Astrocyte (in vitro differentiated cells and primary cell): Measurements from ENCODE around the gene KRT37. TPM values are rescaled to one million over a fixed set of nuclear protein-coding genes. Genes with fewer than 3 reads are reported as not detected.

Experiments
- DNase-seq: peaks from one replicate; pipeline ENCODE4 v3.0.0-alpha.2; 2010; ENCODE audit warnings: low read depth
- FAIRE-seq: peaks from 2 replicates; lab custom pipeline; 2011; peaks lifted over from hg19 to GRCh38; lab: Jason Lieb, UNC
- H2AFZ ChIP-seq: 2 replicates; pipeline ENCODE4 v1.6.0; 2012; ENCODE audit warnings: low read depth, low read length, inconsistent platforms
- H3K27ac ChIP-seq: 2 replicates; pipeline ENCODE4 v1.5.1; 2011; ENCODE audit warnings: low read depth, low read length, inconsistent platforms
- H3K27me3 ChIP-seq: 2 replicates; pipeline ENCODE4 v1.6.0; 2011; ENCODE audit warnings: low read length, inconsistent platforms; ENCODE audit not compliant: insufficient read depth
- H3K36me3 ChIP-seq: 2 replicates; pipeline ENCODE4 v1.5.1; 2011; ENCODE audit warnings: low read length, inconsistent platforms; ENCODE audit not compliant: insufficient read depth
- H3K4me1 ChIP-seq: 2 replicates; pipeline ENCODE4 v1.5.1; 2011; ENCODE audit warnings: low read length, inconsistent platforms; ENCODE audit not compliant: insufficient read depth
- H3K4me2 ChIP-seq: 2 replicates; pipeline ENCODE4 v1.6.0; 2012; ENCODE audit warnings: low read length, inconsistent platforms
- H3K4me3 ChIP-seq: 2 replicates; pipeline ENCODE4 v1.5.1; 2011; ENCODE audit warnings: low read depth, mild to moderate bottlenecking, low read length, inconsistent platforms; ENCODE audit not compliant: insufficient read depth
- H3K79me2 ChIP-seq: 2 replicates; pipeline ENCODE4 v1.6.0; 2012; ENCODE audit warnings: mild to moderate bottlenecking, low read length, inconsistent platforms; ENCODE audit not compliant: insufficient read depth
- H3K9ac ChIP-seq: 2 replicates; pipeline ENCODE4 v1.6.0; 2012; ENCODE audit warnings: mild to moderate bottlenecking, low read length, inconsistent platforms
- H3K9me3 ChIP-seq: 2 replicates; pipeline ENCODE4 v1.5.1; 2012; ENCODE audit warnings: low read depth, mild to moderate bottlenecking, low read length, inconsistent platforms; ENCODE audit not compliant: insufficient read depth
- H4K20me1 ChIP-seq: 2 replicates; pipeline ENCODE4 v1.6.0; 2012; ENCODE audit warnings: low read length, inconsistent platforms; ENCODE audit not compliant: insufficient read depth
- H3K27ac Mint-ChIP-seq: one replicate; pipeline ENCODE4 v1.8.0; 2021; ENCODE audit warnings: mild to moderate bottlenecking, mixed read lengths; ENCODE audit not compliant: unreplicated experiment
- H3K27me3 Mint-ChIP-seq: one replicate; pipeline ENCODE4 v1.8.0; 2021; ENCODE audit warnings: low read depth, mixed read lengths; ENCODE audit not compliant: unreplicated experiment
- H3K36me3 Mint-ChIP-seq: one replicate; pipeline ENCODE4 v1.8.0; 2021; ENCODE audit warnings: low read depth, mixed read lengths; ENCODE audit not compliant: unreplicated experiment
- H3K4me1 Mint-ChIP-seq: one replicate; pipeline ENCODE4 v1.8.0; 2021; ENCODE audit warnings: low read depth, mixed read lengths; ENCODE audit not compliant: unreplicated experiment
- H3K4me3 Mint-ChIP-seq: one replicate; pipeline ENCODE4 v1.8.0; 2021; ENCODE audit warnings: mild to moderate bottlenecking, moderate library complexity, mixed read lengths; ENCODE audit not compliant: unreplicated experiment
- H3K9me3 Mint-ChIP-seq: one replicate; pipeline ENCODE4 v1.8.0; 2021; ENCODE audit warnings: mild to moderate bottlenecking, mixed read lengths; ENCODE audit not compliant: unreplicated experiment
- EZH2 ChIP-seq: IDR thresholded peaks from 2 replicates; pipeline ENCODE4 v1.6.1; 2012; ENCODE audit warnings: mild to moderate bottlenecking, low read length, inconsistent platforms; ENCODE audit not compliant: insufficient read depth
- total RNA-seq: library from RNA; stranded (reverse); gene quantifications from 2 replicates; pipeline ENCODE4 v1.2.1, GENCODE V29; 2021
- TF ChIP-seq, protein P1 (sequence below): IDR thresholded peaks from 2 replicates; pipeline ENCODE4 v1.5.1; 2011; ENCODE audit warnings: low read depth, mild to moderate bottlenecking, inconsistent platforms, low read length, moderate library complexity; ENCODE audit not compliant: insufficient read depth

KRT37 gene
- total RNA-seq, 1 donor from 2014 or later: not detected

DNA sequence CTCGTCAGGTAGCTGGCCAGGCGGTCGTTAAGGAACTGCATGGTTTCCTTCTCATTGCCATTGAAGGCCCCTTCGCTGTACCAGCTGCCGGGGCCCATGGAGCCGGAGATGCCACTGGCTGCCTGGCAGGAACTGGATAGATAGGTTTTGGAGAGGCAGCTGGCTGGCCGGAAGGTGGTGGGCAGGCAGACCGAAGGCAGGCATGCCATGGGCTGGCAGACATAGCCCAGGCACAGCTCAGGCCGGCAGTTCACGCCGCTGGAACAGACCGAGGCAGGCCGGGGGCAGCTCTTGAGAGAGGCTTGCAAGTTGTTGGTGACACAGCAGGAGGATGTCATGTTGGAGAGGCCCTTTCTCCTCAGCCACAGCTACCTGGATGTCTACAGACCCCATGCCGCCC, 42.6 kb upstream of the KRT37 start, which contains the start of gene KRT32:
KRT32 (minus strand) TSS at position 399 of the 400 bp plus-strand sequence; CDS start at position 338, 61 bp downstream.
- Histone ChIP-seq H3K4me2 (no peak within 1 kb of the TSS), H3K9ac (no peak within 1 kb of the TSS), H3K79me2 (no peaks in the 10 kb centered on the region), H3K4me1 (peaks cover 11% of the 10 kb centered on the region), H3K4me3 (no peak within 1 kb of the TSS), H4K20me1 (no peaks in the 10 kb centered on the region), H2AFZ (no peak within 1 kb of the TSS), H3K27me3 (no peaks in the 10 kb centered on the region), H3K36me3 (no peaks in the 10 kb centered on the region), H3K27ac (no peak within 1 kb of the TSS), H3K9me3 (peaks cover 3% of the 10 kb centered on the region)
- TF ChIP-seq, protein P1, sequence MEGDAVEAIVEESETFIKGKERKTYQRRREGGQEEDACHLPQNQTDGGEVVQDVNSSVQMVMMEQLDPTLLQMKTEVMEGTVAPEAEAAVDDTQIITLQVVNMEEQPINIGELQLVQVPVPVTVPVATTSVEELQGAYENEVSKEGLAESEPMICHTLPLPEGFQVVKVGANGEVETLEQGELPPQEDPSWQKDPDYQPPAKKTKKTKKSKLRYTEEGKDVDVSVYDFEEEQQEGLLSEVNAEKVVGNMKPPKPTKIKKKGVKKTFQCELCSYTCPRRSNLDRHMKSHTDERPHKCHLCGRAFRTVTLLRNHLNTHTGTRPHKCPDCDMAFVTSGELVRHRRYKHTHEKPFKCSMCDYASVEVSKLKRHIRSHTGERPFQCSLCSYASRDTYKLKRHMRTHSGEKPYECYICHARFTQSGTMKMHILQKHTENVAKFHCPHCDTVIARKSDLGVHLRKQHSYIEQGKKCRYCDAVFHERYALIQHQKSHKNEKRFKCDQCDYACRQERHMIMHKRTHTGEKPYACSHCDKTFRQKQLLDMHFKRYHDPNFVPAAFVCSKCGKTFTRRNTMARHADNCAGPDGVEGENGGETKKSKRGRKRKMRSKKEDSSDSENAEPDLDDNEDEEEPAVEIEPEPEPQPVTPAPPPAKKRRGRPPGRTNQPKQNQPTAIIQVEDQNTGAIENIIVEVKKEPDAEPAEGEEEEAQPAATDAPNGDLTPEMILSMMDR: no peak
- TF ChIP-seq EZH2: no peak
- Mint-ChIP-seq H3K27me3 (peaks cover 21% of the 10 kb centered on the region), H3K4me3 (no peak within 1 kb of the TSS), H3K9me3 (peaks cover 15% of the 10 kb centered on the region), H3K27ac (no peak within 1 kb of the TSS), H3K36me3 (no peaks in the 10 kb centered on the region), H3K4me1 (peaks cover 6% of the 10 kb centered on the region)
- FAIRE-seq: no peak
- no peak for DNase-seq

DNA sequence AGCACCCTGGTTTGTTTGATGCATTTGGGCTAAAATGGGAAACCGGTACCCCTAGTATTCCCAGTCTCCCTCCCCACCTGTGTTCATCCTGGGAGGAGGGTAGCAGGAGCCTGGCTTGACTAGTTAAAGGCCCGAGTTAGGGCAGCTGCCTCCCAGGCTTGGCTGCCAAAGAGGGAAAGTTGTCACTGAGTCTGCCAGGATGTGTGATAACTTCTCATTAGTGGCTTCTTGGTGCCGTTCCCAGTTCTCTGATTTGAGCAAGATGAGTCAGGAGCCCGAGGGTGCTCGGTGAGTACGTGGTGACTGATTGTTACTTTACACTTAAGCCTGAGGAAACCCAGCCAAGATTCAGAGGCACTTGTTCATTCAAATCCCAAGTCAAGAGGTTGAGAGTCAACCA, 40.3 kb upstream of the KRT37 start:
- no peaks in the 10 kb centered on the region for H3K36me3 ChIP-seq
- peaks cover 11% of the 10 kb centered on the region for H3K4me1 ChIP-seq
- H3K27ac Mint-ChIP-seq: no peak overlapping the region

DNA sequence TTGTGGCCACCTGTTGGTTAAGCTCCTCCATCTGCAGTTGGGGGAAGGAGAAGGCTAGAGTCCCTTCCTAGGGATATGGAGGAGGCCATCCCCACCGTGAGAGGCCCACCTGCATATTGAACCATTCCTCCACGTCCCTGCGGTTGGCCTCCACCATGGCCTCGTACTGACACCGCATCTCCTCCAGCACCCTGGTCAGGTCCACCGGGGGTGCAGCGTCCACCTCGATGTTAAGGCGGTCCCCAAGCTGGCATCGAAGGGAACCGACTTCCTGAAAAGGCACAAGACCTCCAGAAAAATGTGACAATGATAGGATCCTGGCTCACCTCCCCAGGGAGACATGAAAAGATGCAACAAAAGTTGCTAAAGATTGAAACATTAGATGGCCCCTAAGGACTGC, 39.8 kb upstream of the KRT37 start:
- H3K4me1 ChIP-seq: peaks cover 11% of the 10 kb centered on the region
- H3K79me2 ChIP-seq: no peaks in the 10 kb centered on the region
- Mint-ChIP-seq H3K4me3 (no peak overlapping the region), H3K27ac (no peak overlapping the region), H3K27me3 (peaks cover 28% of the 10 kb centered on the region), H3K4me1 (peaks cover 6% of the 10 kb centered on the region), H3K36me3 (no peaks in the 10 kb centered on the region), H3K9me3 (peaks cover 7% of the 10 kb centered on the region)
- H3K4me2 ChIP-seq: no peak overlapping the region
- H3K9me3 ChIP-seq: no peaks in the 10 kb centered on the region
- no peaks in the 10 kb centered on the region for H3K27me3 ChIP-seq
- TF ChIP-seq, protein P1: no peak
- TF ChIP-seq EZH2: no peak
- no peak overlapping the region for H3K4me3 ChIP-seq
- no peaks in the 10 kb centered on the region for H3K36me3 ChIP-seq
- H3K9ac ChIP-seq: no peak overlapping the region
- no peaks in the 10 kb centered on the region for H4K20me1 ChIP-seq
- H3K27ac ChIP-seq: no peak overlapping the region
- DNase-seq (no peak), FAIRE-seq (no peak)
- no peak overlapping the region for H2AFZ ChIP-seq

More for the DNA sequence above, 40.3 kb upstream of the KRT37 start:
- DNase-seq: peak; percentile 95
- peak; percentile 97 for FAIRE-seq
- Histone ChIP-seq H3K79me2 (no peaks in the 10 kb centered on the region), H3K9ac (no peak overlapping the region), H3K27ac (no peak overlapping the region), H3K27me3 (no peaks in the 10 kb centered on the region), H3K4me3 (no peak overlapping the region), H3K4me2 (peak overlapping the region; percentile 24), H3K9me3 (no peaks in the 10 kb centered on the region), H2AFZ (no peak overlapping the region), H4K20me1 (no peaks in the 10 kb centered on the region)
- Mint-ChIP-seq H3K4me3 (no peak overlapping the region), H3K36me3 (no peaks in the 10 kb centered on the region), H3K9me3 (peaks cover 9% of the 10 kb centered on the region), H3K4me1 (peaks cover 6% of the 10 kb centered on the region), H3K27me3 (peaks cover 30% of the 10 kb centered on the region)
- no peak for TF ChIP-seq EZH2
- TF ChIP-seq, protein P1: no peak
